Activated T-helper 1 cell treated with anti-CD3 and anti-CD28 coated beads, Interleukin-12 subunit alpha, Interleukin-12 subunit beta, Interleukin-2, Interleukin-4 antibody, amounts not matched to agents 30 ng/mL and 10 ng/mL and 1 ng/mL, durations not matched to agents 14 hours and 24 hours and 36 hours (primary cell): ENCODE results near the gene OSBPL1A. TPM values are rescaled to one million over a fixed set of nuclear protein-coding genes. Genes with fewer than 3 reads are reported as not detected.
"Not testable (repeated sequence)": the region's sequence is repeated elsewhere in the genome, so short reads cannot be mapped to it uniquely, and the experiment has no call there.

Experiments
- DNase-seq: peaks from one replicate; pipeline ENCODE4 v3.0.0; 2021; ENCODE audit warnings: low spot score
- H3K27ac Mint-ChIP-seq: one replicate; pipeline ENCODE4 v1.8.0; 2021; ENCODE audit warnings: mild to moderate bottlenecking, mixed read lengths
- H3K27me3 Mint-ChIP-seq: one replicate; pipeline ENCODE4 v1.8.0; 2022; ENCODE audit warnings: mild to moderate bottlenecking, moderate library complexity, mixed read lengths; ENCODE audit not compliant: insufficient read depth
- H3K36me3 Mint-ChIP-seq: one replicate; pipeline ENCODE4 v1.8.0; 2021; ENCODE audit warnings: low read depth, mixed read lengths
- H3K4me1 Mint-ChIP-seq: one replicate; pipeline ENCODE4 v1.8.0; 2021; ENCODE audit warnings: low read depth, mixed read lengths
- H3K4me3 Mint-ChIP-seq: one replicate; pipeline ENCODE4 v1.8.0; 2021; ENCODE audit warnings: mild to moderate bottlenecking, moderate library complexity, mixed read lengths
- H3K9me3 Mint-ChIP-seq: one replicate; pipeline ENCODE4 v1.8.0; 2021; ENCODE audit warnings: mixed read lengths
- intact Hi-C: fragments of 100-400 bp; cut with micrococcal nuclease; formaldehyde crosslinking; loops from one replicate; pipeline ENCODE4 v1.15.1; 2024
- total RNA-seq: library from RNA; stranded (reverse); gene quantifications from 2 replicates; pipeline ENCODE4 v1.2.3, GENCODE V29; 2022

Gene OSBPL1A
- total RNA-seq, 1 donor from 2014 or later = 2.5 TPM

- Mint-ChIP-seq H3K27ac (no peak overlapping the region), H3K36me3 (peaks cover 2% of the 10 kb centered on the region), H3K4me3 (no peak overlapping the region), H3K27me3 (no peaks in the 10 kb centered on the region), H3K9me3 (peaks cover 3% of the 10 kb centered on the region), H3K4me1 (peaks cover 10% of the 10 kb centered on the region)
- intact Hi-C loops = loop anchor here (5.0 to 10.0 kb wide), 2 partner anchors 238 to 310 kb away; no protein-coding TSS in a partner anchor
- DNase-seq = no peak
Measured at GRCh38 chr18:24176727-24177416, 220.8 kb downstream of the OSBPL1A start.

DNA sequence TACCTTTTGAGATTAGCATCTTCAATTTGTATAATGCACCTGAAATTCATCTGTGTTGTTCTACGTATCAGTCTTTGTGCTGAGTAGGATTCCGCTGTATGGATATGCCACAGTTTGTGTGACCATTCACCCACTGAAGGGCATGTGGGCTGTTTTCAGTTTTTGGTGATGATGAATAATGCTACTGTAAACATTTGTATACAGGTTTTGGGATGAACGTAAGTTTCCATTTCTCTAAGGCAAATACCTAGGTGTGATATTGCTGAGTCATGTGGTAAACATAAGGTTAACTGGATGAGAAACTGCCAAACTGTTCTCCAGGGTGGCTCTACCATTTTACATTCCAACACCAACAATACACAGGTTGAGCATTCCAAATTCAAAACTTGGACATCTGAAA lies 223.6 kb downstream of the OSBPL1A start:
- H3K27ac Mint-ChIP-seq = peak overlapping the region; percentile 37
- intact Hi-C loops = loop anchor here (2.0 to 10.0 kb wide), 3 partner anchors 35 to 241 kb away; partner anchors contain the start of gene CABYR

GRCh38 chr18:24170360-24170759 lies 227.3 kb downstream of the OSBPL1A start:
- intact Hi-C loops = loop anchor here (5.0 to 10.0 kb wide), 2 partner anchors 153 to 244 kb away; no protein-coding TSS in a partner anchor
- Mint-ChIP-seq H3K27ac (no peak overlapping the region), H3K9me3 (peaks cover 3% of the 10 kb centered on the region), H3K4me3 (no peak overlapping the region), H3K36me3 (peaks cover 2% of the 10 kb centered on the region), H3K4me1 (peaks cover 10% of the 10 kb centered on the region), H3K27me3 (peaks cover 3% of the 10 kb centered on the region)
- no peak for DNase-seq

More for the DNA sequence above, 223.6 kb downstream of the OSBPL1A start:
- H3K4me3 Mint-ChIP-seq = no peak overlapping the region
- H3K27me3 Mint-ChIP-seq = no peaks in the 10 kb centered on the region
- DNase-seq = no peak
- H3K36me3 Mint-ChIP-seq = peaks cover 2% of the 10 kb centered on the region
- H3K9me3 Mint-ChIP-seq = peaks cover 3% of the 10 kb centered on the region
- H3K4me1 Mint-ChIP-seq = peaks cover 10% of the 10 kb centered on the region

DNA sequence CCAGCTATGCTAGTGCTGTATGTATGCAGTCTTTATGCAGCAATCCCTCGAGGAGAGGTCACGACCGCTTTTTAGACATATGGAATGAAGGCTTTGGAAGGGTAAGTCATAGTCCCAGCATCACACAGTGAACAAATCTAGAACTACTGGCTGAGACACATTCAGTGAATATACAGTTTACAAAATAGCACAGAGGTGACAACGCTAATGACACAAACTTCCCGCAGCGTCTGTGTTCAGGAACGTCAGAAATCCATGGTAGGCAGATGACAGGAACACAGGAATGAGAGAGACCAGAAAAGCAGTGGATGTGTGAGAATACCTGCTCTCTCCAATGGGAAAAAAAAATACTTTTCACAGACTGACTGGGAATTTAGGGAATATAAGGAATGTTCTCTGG lies 229.1 kb downstream of the OSBPL1A start:
- H3K4me3 Mint-ChIP-seq = no peak overlapping the region
- intact Hi-C loops = no loop called here
- H3K9me3 Mint-ChIP-seq = no peaks in the 10 kb centered on the region
- H3K27ac Mint-ChIP-seq = no peak overlapping the region
- no peak for DNase-seq
- peaks cover 4% of the 10 kb centered on the region for H3K4me1 Mint-ChIP-seq
- no peaks in the 10 kb centered on the region for H3K36me3 Mint-ChIP-seq
- H3K27me3 Mint-ChIP-seq = peaks cover 5% of the 10 kb centered on the region

DNA sequence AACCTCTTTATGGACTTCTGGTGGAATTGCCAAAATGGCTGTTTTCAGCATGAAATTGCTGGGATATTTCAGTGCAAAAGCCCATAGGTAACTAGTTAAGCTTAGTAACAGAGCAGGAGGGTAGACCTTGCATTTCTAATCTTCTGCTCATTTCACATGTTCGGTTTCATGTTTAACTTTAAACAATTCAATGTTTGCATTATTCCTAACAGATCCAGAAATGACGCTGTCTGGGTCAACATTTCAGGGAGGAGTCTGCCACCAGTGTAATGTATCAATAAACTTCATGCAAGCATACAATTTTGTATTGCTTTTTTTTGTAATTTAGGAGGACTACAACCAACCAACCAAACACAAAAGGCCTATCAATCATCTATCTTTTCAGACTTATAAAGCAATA lies 236.3 kb downstream of the OSBPL1A start:
- no peaks in the 10 kb centered on the region for H3K9me3 Mint-ChIP-seq

DNA sequence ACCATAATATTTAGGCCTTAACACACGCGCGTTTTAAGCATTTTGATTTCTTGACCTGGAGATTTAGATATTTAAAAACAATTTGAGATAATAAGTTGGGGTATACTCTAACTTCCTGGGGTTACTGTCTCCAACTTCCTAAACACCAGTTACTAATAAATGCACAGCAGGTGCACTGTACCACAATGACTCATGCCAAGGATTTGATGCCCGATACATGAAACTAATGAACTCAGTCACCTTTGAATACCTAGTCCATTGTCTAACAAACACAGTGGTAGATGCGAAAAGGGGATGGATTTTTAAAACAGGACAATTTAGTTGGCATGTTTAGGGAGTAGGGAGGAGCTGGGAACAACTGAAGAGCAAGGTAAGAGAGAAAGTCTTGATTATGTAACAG lies 237.5 kb downstream of the OSBPL1A start:
- no peaks in the 10 kb centered on the region for H3K36me3 Mint-ChIP-seq
- no peak overlapping the region for H3K4me3 Mint-ChIP-seq
- H3K4me1 Mint-ChIP-seq = no peaks in the 10 kb centered on the region
- no peak overlapping the region for H3K27ac Mint-ChIP-seq
- H3K27me3 Mint-ChIP-seq = peaks cover 3% of the 10 kb centered on the region
- intact Hi-C loops = no loop called here
- no peaks in the 10 kb centered on the region for H3K9me3 Mint-ChIP-seq
- no peak for DNase-seq

More for the DNA sequence above, 236.3 kb downstream of the OSBPL1A start:
- H3K27ac Mint-ChIP-seq = no peak overlapping the region
- DNase-seq = no peak
- intact Hi-C loops = no loop called here
- no peak overlapping the region for H3K4me3 Mint-ChIP-seq
- peaks cover 4% of the 10 kb centered on the region for H3K27me3 Mint-ChIP-seq
- no peaks in the 10 kb centered on the region for H3K4me1 Mint-ChIP-seq
- no peaks in the 10 kb centered on the region for H3K36me3 Mint-ChIP-seq

DNA sequence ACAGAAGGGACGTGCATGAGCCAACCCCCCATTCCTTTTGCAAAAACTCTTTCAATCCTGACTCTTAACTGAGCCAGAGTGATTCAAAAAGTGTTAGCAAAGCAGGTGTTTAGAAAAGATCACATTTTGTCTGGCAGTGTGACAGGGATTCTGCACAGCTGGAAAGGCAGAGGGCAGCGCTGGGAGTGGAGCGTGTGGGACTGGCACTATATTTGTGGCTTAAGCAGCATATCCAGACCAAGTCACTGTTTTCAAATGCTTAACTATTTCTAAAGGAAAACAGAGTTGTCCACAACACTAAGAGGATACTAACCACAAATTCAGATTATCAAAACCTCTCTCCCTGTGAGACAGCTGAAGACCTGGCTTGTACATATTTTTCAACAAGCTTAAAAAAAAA lies 239.8 kb downstream of the OSBPL1A start:
- no peak for DNase-seq
- Mint-ChIP-seq H3K4me1 (no peaks in the 10 kb centered on the region), H3K27ac (no peak overlapping the region), H3K9me3 (no peaks in the 10 kb centered on the region), H3K27me3 (peaks cover 3% of the 10 kb centered on the region), H3K4me3 (no peak overlapping the region), H3K36me3 (no peaks in the 10 kb centered on the region)
- intact Hi-C loops = no loop called here

- Mint-ChIP-seq H3K27ac (no peak overlapping the region), H3K4me1 (no peaks in the 10 kb centered on the region), H3K36me3 (no peaks in the 10 kb centered on the region), H3K4me3 (no peak overlapping the region), H3K9me3 (no peaks in the 10 kb centered on the region), H3K27me3 (peaks cover 3% of the 10 kb centered on the region)
- DNase-seq = no peak
- intact Hi-C loops = no loop called here
Measured at GRCh38 chr18:24153397-24153796, 244.2 kb downstream of the OSBPL1A start.

GRCh38 chr18:24149591-24149990 lies 248.0 kb downstream of the OSBPL1A start:
- H3K4me3 Mint-ChIP-seq, H3K27ac Mint-ChIP-seq, H3K4me1 Mint-ChIP-seq, DNase-seq, intact Hi-C loops, H3K9me3 Mint-ChIP-seq, H3K36me3 Mint-ChIP-seq: not testable (repeated sequence)
- H3K27me3 Mint-ChIP-seq = peaks cover 16% of the 10 kb centered on the region

DNA sequence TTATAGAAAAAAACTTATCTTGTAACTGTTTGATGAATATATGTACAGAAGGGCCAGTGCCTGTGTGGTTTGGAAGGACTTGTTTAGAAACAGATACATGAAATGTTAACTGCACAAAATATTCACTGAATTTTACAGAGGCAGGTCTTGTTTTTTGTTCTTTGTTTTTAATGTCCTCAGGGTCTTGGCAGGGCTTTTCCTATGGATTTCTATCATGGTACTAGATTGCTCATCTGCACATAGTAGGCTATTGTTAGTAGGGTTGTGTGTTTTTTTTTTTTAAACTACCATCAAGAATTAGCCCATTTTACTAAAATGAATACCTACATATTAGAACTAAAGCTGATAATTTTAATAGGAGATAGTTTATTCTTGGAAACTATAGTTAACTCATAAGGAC lies 255.2 kb downstream of the OSBPL1A start:
- H3K27me3 Mint-ChIP-seq = peaks cover 37% of the 10 kb centered on the region
- no peak overlapping the region for H3K27ac Mint-ChIP-seq
- H3K4me1 Mint-ChIP-seq = peaks cover 15% of the 10 kb centered on the region
- peaks cover 2% of the 10 kb centered on the region for H3K36me3 Mint-ChIP-seq
- H3K4me3 Mint-ChIP-seq = no peak overlapping the region
- intact Hi-C loops = no loop called here
- no peaks in the 10 kb centered on the region for H3K9me3 Mint-ChIP-seq
- no peak for DNase-seq

- Mint-ChIP-seq H3K36me3 (peaks cover 15% of the 10 kb centered on the region), H3K4me3 (peak overlapping the region; percentile 2), H3K27me3 (peaks cover 25% of the 10 kb centered on the region), H3K9me3 (no peaks in the 10 kb centered on the region), H3K4me1 (peaks cover 25% of the 10 kb centered on the region), H3K27ac (no peak overlapping the region)
- intact Hi-C loops = no loop called here
- no peak for DNase-seq
Measured at GRCh38 chr18:24140697-24141096, 256.9 kb downstream of the OSBPL1A start.

DNA sequence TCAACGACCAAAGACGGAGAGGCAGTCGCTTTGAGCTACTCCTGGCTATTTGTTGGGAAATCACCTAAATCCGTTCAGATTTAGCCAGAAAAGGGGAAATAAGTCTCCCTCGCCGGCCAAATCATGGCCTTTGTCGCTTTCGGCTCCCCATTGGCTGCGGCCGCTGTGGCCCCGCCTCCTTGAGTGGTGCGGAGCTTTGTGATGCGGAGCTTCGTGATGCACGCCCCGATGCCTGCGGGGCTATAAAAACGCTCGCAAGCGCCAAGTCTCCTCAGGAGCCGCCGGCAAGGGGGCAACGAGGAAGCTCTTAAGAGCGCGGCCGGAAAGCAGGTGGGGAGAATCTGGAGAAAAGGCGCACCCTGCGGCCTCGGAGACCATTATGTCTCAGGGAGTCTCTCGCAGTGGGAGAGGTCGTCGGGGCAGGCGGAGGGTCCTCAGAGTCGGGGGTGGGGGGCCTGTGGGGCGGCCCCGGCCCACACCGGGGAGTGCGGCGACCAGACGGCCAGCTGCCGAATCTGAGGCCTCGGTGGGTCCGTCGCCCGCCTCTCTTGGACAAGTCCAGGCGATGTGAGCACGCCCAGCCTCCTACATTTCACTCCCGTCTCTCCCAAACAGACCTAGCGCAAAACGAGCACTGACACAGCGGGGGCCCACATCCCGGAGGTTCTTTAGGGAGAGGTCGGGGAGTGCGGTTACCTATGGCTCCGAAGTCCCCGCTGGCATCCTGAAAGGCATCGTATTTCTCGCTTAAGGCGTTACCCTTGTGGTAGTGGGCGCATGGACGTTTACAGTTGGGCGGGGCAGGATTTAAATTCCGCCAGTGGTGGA lies 258.6 kb downstream of the OSBPL1A start, which contains the start of gene CABYR:
CABYR (plus strand) TSS at position 274 of the 828 bp plus-strand sequence. CDS start 4,053 bp downstream, outside the sequence.
- peaks cover 23% of the 10 kb centered on the region for H3K27me3 Mint-ChIP-seq
- H3K36me3 Mint-ChIP-seq = peaks cover 18% of the 10 kb centered on the region
- H3K4me3 Mint-ChIP-seq = peak within 1 kb of the TSS; percentile 86
- peaks cover 25% of the 10 kb centered on the region for H3K4me1 Mint-ChIP-seq
- peak within 1 kb of the TSS; percentile 48 for H3K27ac Mint-ChIP-seq
- DNase-seq = peak; percentile 60
- no peaks in the 10 kb centered on the region for H3K9me3 Mint-ChIP-seq
- intact Hi-C loops = loop anchor here (2.0 to 5.0 kb wide), 2 partner anchors 34 to 122 kb away; no protein-coding TSS in a partner anchor

DNA sequence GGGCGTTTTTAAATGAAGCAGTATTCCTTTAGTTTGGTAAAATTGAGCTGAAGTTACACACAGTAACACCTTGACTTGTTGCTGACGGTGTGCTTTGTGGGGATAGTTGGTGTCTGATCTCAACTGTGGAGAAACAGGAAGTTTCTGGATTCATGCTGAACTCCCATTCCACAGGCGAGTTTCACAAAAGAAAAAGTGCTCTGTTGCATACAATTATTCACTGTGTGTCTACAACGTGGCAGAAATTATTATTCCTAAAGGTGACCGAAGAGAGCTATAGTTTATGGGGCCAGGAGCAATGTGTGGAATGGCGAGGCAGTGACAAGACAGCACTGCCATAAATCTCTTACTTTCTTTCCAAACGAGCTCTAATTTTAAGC lies 259.2 kb downstream of the OSBPL1A start:
- intact Hi-C loops = loop anchor here (2.0 to 5.0 kb wide), 2 partner anchors 34 to 121 kb away; no protein-coding TSS in a partner anchor
- no peak for DNase-seq

More for the DNA sequence above, 259.2 kb downstream of the OSBPL1A start:
- Mint-ChIP-seq H3K27ac (peak overlapping the region; percentile 48), H3K9me3 (no peaks in the 10 kb centered on the region), H3K27me3 (peaks cover 23% of the 10 kb centered on the region), H3K4me1 (peaks cover 25% of the 10 kb centered on the region), H3K4me3 (peak overlapping the region; percentile 86), H3K36me3 (peaks cover 18% of the 10 kb centered on the region)
